ENCODE measurements around the gene CCDC3. TPM values are rescaled to one million over a fixed set of nuclear protein-coding genes. Genes with fewer than 3 reads are reported as not detected.

Gene CCDC3
- polyA plus RNA-seq, 2 donors = 3.2 to 24.3 TPM

- 86 to 88% methylated on average over 5 of the region's 5 CpGs for WGBS, 2 donors
- Histone ChIP-seq H3K27ac (ENCODE audit: low read depth in 2 of 2, low read length in 1 of 2) (no peak overlapping the region), H3K27me3 (ENCODE audit: control insufficient read depth in 1 of 2, insufficient read depth in 2 of 2, low read length in 2 of 2) (no peaks in the 10 kb centered on the region), H3K36me3 (ENCODE audit: control insufficient read depth in 2 of 2, insufficient read depth in 2 of 2, low read length in 1 of 2) (no peaks in the 10 kb centered on the region), H3K4me3 (ENCODE audit: low read depth in 1 of 2, low read length in 2 of 2) (no peak overlapping the region), H3K9me3 (ENCODE audit: control insufficient read depth in 2 of 2, insufficient read depth in 1 of 2, low read depth in 1 of 2, low read length in 1 of 2) (no peaks in the 10 kb centered on the region), H3K4me1 (ENCODE audit: control insufficient read depth in 2 of 2, insufficient read depth in 2 of 2, low read length in 1 of 2) (no peaks in the 10 kb centered on the region)
These were observed 58.1 kb downstream of the CCDC3 start for GRCh38 chr10:12943425-12943824.

GRCh38 chr10:12941966-12942365 lies 59.5 kb downstream of the CCDC3 start:
- no peaks in the 10 kb centered on the region for H3K4me1 ChIP-seq (ENCODE audit: control insufficient read depth in 2 of 2, insufficient read depth in 2 of 2, low read length in 1 of 2)
- H3K4me3 ChIP-seq (ENCODE audit: low read depth in 1 of 2, low read length in 2 of 2) = no peak overlapping the region
- H3K27ac ChIP-seq (ENCODE audit: low read depth in 2 of 2, low read length in 1 of 2) = no peak overlapping the region
- no peaks in the 10 kb centered on the region for H3K36me3 ChIP-seq (ENCODE audit: control insufficient read depth in 2 of 2, insufficient read depth in 2 of 2, low read length in 1 of 2)
- no peaks in the 10 kb centered on the region for H3K9me3 ChIP-seq (ENCODE audit: control insufficient read depth in 2 of 2, insufficient read depth in 1 of 2, low read depth in 1 of 2, low read length in 1 of 2)
- H3K27me3 ChIP-seq (ENCODE audit: control insufficient read depth in 1 of 2, insufficient read depth in 2 of 2, low read length in 2 of 2) = no peaks in the 10 kb centered on the region
- WGBS, 2 donors = 93 to 100% methylated on average over 1 of the region's 1 CpG

GRCh38 chr10:12940791-12941190 lies 60.7 kb downstream of the CCDC3 start:
- no peaks in the 10 kb centered on the region for H3K27me3 ChIP-seq (ENCODE audit: control insufficient read depth in 1 of 2, insufficient read depth in 2 of 2, low read length in 2 of 2)
- no peaks in the 10 kb centered on the region for H3K9me3 ChIP-seq (ENCODE audit: control insufficient read depth in 2 of 2, insufficient read depth in 1 of 2, low read depth in 1 of 2, low read length in 1 of 2)
- H3K27ac ChIP-seq (ENCODE audit: low read depth in 2 of 2, low read length in 1 of 2) = no peak overlapping the region
- H3K36me3 ChIP-seq (ENCODE audit: control insufficient read depth in 2 of 2, insufficient read depth in 2 of 2, low read length in 1 of 2) = no peaks in the 10 kb centered on the region
- WGBS, 2 donors = 71 to 72% methylated on average over 5 of the region's 5 CpGs
- H3K4me1 ChIP-seq (ENCODE audit: control insufficient read depth in 2 of 2, insufficient read depth in 2 of 2, low read length in 1 of 2) = no peaks in the 10 kb centered on the region
- H3K4me3 ChIP-seq (ENCODE audit: low read depth in 1 of 2, low read length in 2 of 2) = no peak overlapping the region

- 48 to 58% methylated on average over 4 of the region's 4 CpGs for WGBS, 2 donors
- Histone ChIP-seq H3K27me3 (ENCODE audit: control insufficient read depth in 1 of 2, insufficient read depth in 2 of 2, low read length in 2 of 2) (no peaks in the 10 kb centered on the region), H3K9me3 (ENCODE audit: control insufficient read depth in 2 of 2, insufficient read depth in 1 of 2, low read depth in 1 of 2, low read length in 1 of 2) (no peaks in the 10 kb centered on the region), H3K4me3 (ENCODE audit: low read depth in 1 of 2, low read length in 2 of 2) (no peak overlapping the region), H3K36me3 (ENCODE audit: control insufficient read depth in 2 of 2, insufficient read depth in 2 of 2, low read length in 1 of 2) (no peaks in the 10 kb centered on the region), H3K4me1 (ENCODE audit: control insufficient read depth in 2 of 2, insufficient read depth in 2 of 2, low read length in 1 of 2) (no peaks in the 10 kb centered on the region), H3K27ac (ENCODE audit: low read depth in 2 of 2, low read length in 1 of 2) (no peak overlapping the region)
These were observed 63.2 kb downstream of the CCDC3 start for GRCh38 chr10:12938271-12938670.

- H3K36me3 ChIP-seq (ENCODE audit: control insufficient read depth in 2 of 2, insufficient read depth in 2 of 2, low read length in 1 of 2) = no peaks in the 10 kb centered on the region
- no peaks in the 10 kb centered on the region for H3K9me3 ChIP-seq (ENCODE audit: control insufficient read depth in 2 of 2, insufficient read depth in 1 of 2, low read depth in 1 of 2, low read length in 1 of 2)
- no peaks in the 10 kb centered on the region for H3K4me1 ChIP-seq (ENCODE audit: control insufficient read depth in 2 of 2, insufficient read depth in 2 of 2, low read length in 1 of 2)
- no peaks in the 10 kb centered on the region for H3K27me3 ChIP-seq (ENCODE audit: control insufficient read depth in 1 of 2, insufficient read depth in 2 of 2, low read length in 2 of 2)
- H3K4me3 ChIP-seq (ENCODE audit: low read depth in 1 of 2, low read length in 2 of 2) = no peak overlapping the region
- H3K27ac ChIP-seq (ENCODE audit: low read depth in 2 of 2, low read length in 1 of 2) = no peak overlapping the region
- 76 to 77% methylated on average over 3 of the region's 3 CpGs for WGBS, 2 donors
These were observed 64.0 kb downstream of the CCDC3 start for GRCh38 chr10:12937527-12937926.

GRCh38 chr10:12934777-12935176 lies 66.7 kb downstream of the CCDC3 start:
- Histone ChIP-seq H3K27me3 (ENCODE audit: control insufficient read depth in 1 of 2, insufficient read depth in 2 of 2, low read length in 2 of 2) (no peaks in the 10 kb centered on the region), H3K9me3 (ENCODE audit: control insufficient read depth in 2 of 2, insufficient read depth in 1 of 2, low read depth in 1 of 2, low read length in 1 of 2) (no peaks in the 10 kb centered on the region), H3K27ac (ENCODE audit: low read depth in 2 of 2, low read length in 1 of 2) (no peak overlapping the region), H3K36me3 (ENCODE audit: control insufficient read depth in 2 of 2, insufficient read depth in 2 of 2, low read length in 1 of 2) (no peaks in the 10 kb centered on the region), H3K4me3 (ENCODE audit: low read depth in 1 of 2, low read length in 2 of 2) (no peak overlapping the region), H3K4me1 (ENCODE audit: control insufficient read depth in 2 of 2, insufficient read depth in 2 of 2, low read length in 1 of 2) (no peaks in the 10 kb centered on the region)
- WGBS, 2 donors = 63 to 78% methylated on average over 4 of the region's 4 CpGs

- H3K36me3 ChIP-seq (ENCODE audit: control insufficient read depth in 2 of 2, insufficient read depth in 2 of 2, low read length in 1 of 2) = no peaks in the 10 kb centered on the region
- H3K27me3 ChIP-seq (ENCODE audit: control insufficient read depth in 1 of 2, insufficient read depth in 2 of 2, low read length in 2 of 2) = no peaks in the 10 kb centered on the region
- no peak overlapping the region for H3K4me3 ChIP-seq (ENCODE audit: low read depth in 1 of 2, low read length in 2 of 2)
- 59 to 87% methylated on average over 2 of the region's 2 CpGs for WGBS, 2 donors
- H3K9me3 ChIP-seq (ENCODE audit: control insufficient read depth in 2 of 2, insufficient read depth in 1 of 2, low read depth in 1 of 2, low read length in 1 of 2) = peaks cover 0 to 3% of the 10 kb centered on the region in 2 donors
- no peaks in the 10 kb centered on the region for H3K4me1 ChIP-seq (ENCODE audit: control insufficient read depth in 2 of 2, insufficient read depth in 2 of 2, low read length in 1 of 2)
- H3K27ac ChIP-seq (ENCODE audit: low read depth in 2 of 2, low read length in 1 of 2) = no peak overlapping the region
These were observed 72.1 kb downstream of the CCDC3 start for GRCh38 chr10:12929381-12929780.

- Histone ChIP-seq H3K36me3 (ENCODE audit: control insufficient read depth in 2 of 2, insufficient read depth in 2 of 2, low read length in 1 of 2) (no peaks in the 10 kb centered on the region), H3K4me1 (ENCODE audit: control insufficient read depth in 2 of 2, insufficient read depth in 2 of 2, low read length in 1 of 2) (no peaks in the 10 kb centered on the region), H3K4me3 (ENCODE audit: low read depth in 1 of 2, low read length in 2 of 2) (no peak overlapping the region), H3K27ac (ENCODE audit: low read depth in 2 of 2, low read length in 1 of 2) (peak overlapping the region in 1 of 2 donors; percentile 57), H3K9me3 (ENCODE audit: control insufficient read depth in 2 of 2, insufficient read depth in 1 of 2, low read depth in 1 of 2, low read length in 1 of 2) (peaks cover 0 to 3% of the 10 kb centered on the region in 2 donors), H3K27me3 (ENCODE audit: control insufficient read depth in 1 of 2, insufficient read depth in 2 of 2, low read length in 2 of 2) (no peaks in the 10 kb centered on the region)
- 79 to 80% methylated on average over 6 of the region's 6 CpGs for WGBS, 2 donors
These were observed 72.9 kb downstream of the CCDC3 start for GRCh38 chr10:12928571-12928970.

DNA sequence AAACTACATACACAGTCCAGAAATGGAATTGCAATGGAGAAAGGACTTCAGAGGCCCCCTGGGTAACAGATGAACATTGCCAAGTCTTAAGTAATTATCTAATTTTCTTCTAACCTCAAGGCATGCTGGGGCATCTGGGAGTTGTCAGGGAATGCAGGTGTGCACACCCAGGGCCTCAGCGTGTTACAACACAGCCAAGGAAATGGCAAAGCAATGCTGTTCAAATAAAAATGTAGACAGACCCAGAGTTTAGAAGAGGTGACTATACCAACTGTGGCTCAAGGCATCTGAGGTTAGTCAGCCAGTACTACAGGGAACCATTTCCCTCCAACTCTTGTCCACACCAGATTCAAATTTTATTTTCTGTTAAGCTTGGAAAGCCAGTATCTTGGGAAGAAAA lies 73.6 kb downstream of the CCDC3 start:
- Histone ChIP-seq H3K4me1 (ENCODE audit: control insufficient read depth in 2 of 2, insufficient read depth in 2 of 2, low read length in 1 of 2) (no peaks in the 10 kb centered on the region), H3K27ac (ENCODE audit: low read depth in 2 of 2, low read length in 1 of 2) (no peak overlapping the region), H3K36me3 (ENCODE audit: control insufficient read depth in 2 of 2, insufficient read depth in 2 of 2, low read length in 1 of 2) (no peaks in the 10 kb centered on the region), H3K9me3 (ENCODE audit: control insufficient read depth in 2 of 2, insufficient read depth in 1 of 2, low read depth in 1 of 2, low read length in 1 of 2) (peaks cover 0 to 3% of the 10 kb centered on the region in 2 donors), H3K4me3 (ENCODE audit: low read depth in 1 of 2, low read length in 2 of 2) (no peak overlapping the region), H3K27me3 (ENCODE audit: control insufficient read depth in 1 of 2, insufficient read depth in 2 of 2, low read length in 2 of 2) (no peaks in the 10 kb centered on the region)
- 48 to 63% methylated on average over 1 of the region's 1 CpG for WGBS, 2 donors

DNA sequence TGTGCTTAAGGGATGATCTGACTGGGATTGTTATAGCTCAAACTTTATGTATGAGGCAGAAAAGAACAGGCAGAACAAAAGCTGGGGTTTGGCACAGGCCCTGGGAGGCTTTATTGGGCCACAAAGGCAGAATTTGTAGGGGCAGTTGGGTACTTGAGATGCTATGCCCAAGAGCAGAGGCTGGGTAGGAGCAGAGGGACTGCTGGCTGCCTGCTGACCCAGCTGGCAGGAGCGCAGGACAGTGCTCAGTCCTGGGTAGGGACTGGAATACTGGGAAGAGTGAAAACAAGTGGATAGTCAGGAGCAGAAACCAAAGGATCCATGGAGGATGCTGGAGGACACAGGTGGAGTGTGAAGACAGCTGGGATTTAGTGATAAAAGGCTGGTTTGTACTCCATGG lies 75.7 kb downstream of the CCDC3 start:
- H3K4me1 ChIP-seq (ENCODE audit: control insufficient read depth in 2 of 2, insufficient read depth in 2 of 2, low read length in 1 of 2) = no peaks in the 10 kb centered on the region
- H3K4me3 ChIP-seq (ENCODE audit: low read depth in 1 of 2, low read length in 2 of 2) = no peak overlapping the region
- no peak overlapping the region for H3K27ac ChIP-seq (ENCODE audit: low read depth in 2 of 2, low read length in 1 of 2)
- peaks cover 0 to 3% of the 10 kb centered on the region in 2 donors for H3K9me3 ChIP-seq (ENCODE audit: control insufficient read depth in 2 of 2, insufficient read depth in 1 of 2, low read depth in 1 of 2, low read length in 1 of 2)
- H3K27me3 ChIP-seq (ENCODE audit: control insufficient read depth in 1 of 2, insufficient read depth in 2 of 2, low read length in 2 of 2) = no peaks in the 10 kb centered on the region
- WGBS, 2 donors = 88 to 96% methylated on average over 1 of the region's 1 CpG
- H3K36me3 ChIP-seq (ENCODE audit: control insufficient read depth in 2 of 2, insufficient read depth in 2 of 2, low read length in 1 of 2) = no peaks in the 10 kb centered on the region

Measured in esophagus (tissue), 2 donors.